NCI-H2227 treated with DMSO at 0.1 percent for 48 hours (cell line): ENCODE results near the gene SLC30A4.
A peak's percentile ranks its signal among the peaks of the same experiment; 100 is the strongest.

Experiments
- DNase-seq: peaks from one replicate; lab custom pipeline; 2025; lab: John Stamatoyannopoulos, UW

The SLC30A4 gene

DNA sequence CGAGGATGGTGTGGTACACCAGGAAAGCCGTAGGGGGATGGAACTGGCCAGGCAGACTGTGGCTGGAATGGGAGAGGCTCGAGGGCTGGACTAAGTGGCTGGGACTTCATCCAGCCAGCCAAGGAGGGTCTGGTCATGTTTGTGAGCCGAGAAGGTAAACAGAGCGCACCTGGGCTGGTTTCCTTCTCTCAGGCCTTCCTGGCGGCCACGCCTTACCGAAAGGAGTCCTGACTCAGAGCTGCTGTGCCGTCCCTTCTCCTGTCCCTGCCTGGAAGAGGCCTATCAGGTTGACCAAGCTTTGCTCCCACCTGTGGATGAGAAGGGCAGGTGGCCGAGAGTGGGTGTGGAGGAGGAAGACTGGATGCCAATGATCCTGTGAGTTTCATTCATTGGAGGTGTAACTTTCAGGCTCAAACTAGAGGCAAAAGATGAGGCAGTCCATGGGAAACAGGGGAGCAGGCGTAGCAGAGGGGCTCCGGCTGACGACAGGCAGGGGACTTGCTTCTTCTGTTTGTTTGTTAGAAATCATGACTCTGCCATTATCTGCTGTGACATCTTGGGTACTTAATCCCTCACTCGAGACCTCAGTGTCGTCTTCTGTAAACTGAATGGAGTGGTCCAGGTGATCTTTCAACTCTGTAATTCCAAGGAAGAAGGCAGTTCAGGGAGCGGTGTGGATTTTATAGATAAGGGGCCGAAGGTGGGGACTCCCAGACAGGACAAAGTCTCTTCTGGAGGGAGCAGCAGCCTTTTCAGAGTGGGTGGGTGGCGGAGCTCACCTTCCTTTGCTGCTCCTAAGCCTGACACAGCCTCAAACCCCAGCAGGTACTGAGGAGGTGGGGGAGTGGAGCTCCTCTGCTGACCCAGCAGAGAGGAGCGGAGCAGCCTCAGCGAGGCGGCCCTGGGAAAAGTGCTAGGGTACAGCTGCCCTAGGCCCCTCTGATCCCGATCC lies 72.4 kb downstream of the SLC30A4 start:
- DNase-seq: no peak

- DNase-seq: no peak
Observed at GRCh38 chr15:45449395-45449794, 73.2 kb downstream of the SLC30A4 start.

- no peak for DNase-seq
Observed at GRCh38 chr15:45448066-45448915, 74.3 kb downstream of the SLC30A4 start.

DNA sequence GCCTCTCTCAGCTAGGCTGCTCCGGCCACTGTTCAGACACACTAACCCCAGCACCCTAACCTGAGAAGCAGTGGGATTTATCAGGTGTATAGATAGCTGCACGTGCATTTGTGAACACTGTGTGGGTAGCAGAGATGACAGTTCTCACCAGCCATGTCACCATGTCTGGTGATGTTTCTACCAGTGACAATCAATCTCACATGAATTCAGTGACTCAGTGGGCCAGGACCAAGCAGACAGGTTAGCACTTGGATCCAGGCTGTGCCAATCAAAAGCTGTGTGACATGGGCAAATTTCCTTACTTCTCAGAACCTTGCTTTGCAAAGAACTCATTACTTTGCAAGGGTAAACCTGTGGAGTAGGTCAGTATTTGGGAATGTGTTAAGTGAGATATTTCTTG lies 78.9 kb downstream of the SLC30A4 start:
- DNase-seq: no peak

GRCh38 chr15:45442507-45443135 lies 79.9 kb downstream of the SLC30A4 start:
- no peak for DNase-seq

DNA sequence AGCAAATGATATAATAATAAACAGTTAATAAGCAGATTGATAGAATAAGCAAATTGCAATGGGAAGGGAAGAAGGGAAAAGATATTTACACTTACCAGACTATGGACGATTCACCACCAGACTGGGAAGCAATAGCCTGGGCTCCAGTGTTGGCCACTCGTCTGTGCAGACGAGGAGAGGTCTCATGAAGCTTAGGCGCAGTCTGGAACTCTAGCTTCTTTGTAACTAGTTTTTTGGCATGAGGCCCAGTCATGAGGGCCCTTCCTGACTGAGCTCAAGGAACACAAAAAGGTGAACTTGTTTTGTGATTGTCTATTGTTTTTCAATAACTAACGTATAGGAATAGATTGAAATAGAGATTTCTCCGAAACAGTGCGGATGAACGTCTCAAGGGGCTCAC lies 80.9 kb downstream of the SLC30A4 start:
- DNase-seq: no peak

DNA sequence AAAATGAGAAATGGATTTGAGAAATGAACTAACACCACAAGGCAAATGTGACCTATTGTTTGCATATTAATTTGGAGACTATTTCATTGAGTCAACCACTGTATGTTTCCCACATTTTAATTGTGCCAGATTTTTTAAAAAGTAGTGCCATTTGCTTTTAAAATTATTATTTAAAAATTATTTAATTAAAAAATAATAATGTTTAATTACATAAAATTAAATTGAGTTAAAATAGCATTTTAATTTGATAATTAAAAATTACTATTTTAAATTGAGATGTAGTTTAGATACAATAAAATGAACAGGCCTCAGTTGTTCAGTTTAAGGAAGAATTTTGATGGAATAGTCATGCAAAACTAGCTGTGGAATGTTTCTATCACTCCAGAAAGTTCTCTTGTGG lies 81.5 kb downstream of the SLC30A4 start:
- no peak for DNase-seq

GRCh38 chr15:45439521-45440260 lies 82.9 kb downstream of the SLC30A4 start:
- DNase-seq: no peak

GRCh38 chr15:45435124-45435903 lies 87.2 kb downstream of the SLC30A4 start:
- no peak for DNase-seq

DNA sequence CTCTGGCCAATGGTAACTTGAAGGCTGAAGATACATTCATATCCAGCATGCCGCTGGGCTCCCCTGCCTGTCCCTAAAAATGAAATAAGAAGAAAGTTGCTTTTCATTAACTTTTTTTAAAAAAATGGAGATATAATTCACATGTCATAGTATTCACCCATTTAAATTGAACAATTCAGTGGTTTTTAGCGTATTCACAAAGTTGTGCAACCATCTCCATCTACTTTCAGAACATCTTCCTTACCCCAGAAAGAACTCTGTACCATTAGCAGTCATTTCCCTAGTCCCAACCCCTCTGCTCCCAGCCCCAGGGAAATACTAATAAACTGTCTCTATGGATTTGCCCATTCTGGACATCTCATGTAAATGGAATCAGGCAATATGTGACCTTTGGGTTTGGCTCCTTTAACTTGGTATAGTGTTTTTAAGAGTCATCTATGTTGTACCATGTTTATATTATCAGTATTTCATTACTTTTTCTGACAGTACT lies 88.4 kb downstream of the SLC30A4 start:
- no peak for DNase-seq

DNA sequence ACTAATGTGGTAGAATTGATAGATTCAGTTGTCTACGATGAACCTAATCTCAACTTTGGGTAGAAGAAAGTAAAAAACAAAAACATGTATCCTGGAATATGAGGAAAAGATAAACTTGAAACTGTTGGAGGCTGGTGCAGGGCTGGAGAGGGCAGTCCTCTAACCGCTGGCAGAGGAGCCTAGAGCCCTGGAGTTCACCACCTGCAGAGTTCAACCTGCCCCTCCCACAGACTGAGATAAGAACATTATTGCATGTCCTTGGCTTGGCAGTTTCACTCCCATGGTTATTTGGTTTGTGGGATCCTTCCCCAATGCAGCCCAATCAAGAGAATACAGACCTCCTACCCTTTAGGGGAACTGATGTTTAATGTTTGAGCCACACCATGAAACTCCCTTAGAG lies 91.0 kb downstream of the SLC30A4 start:
- no peak for DNase-seq

- peak; percentile 27 for DNase-seq
Observed at GRCh38 chr15:45429941-45430792, 92.4 kb downstream of the SLC30A4 start.
